Astrocyte (in vitro differentiated cells and primary cell): Measurements from ENCODE around the gene THOP1. TPM values are rescaled to one million over a fixed set of nuclear protein-coding genes. Genes with fewer than 3 reads are reported as not detected.

Experiments used
- DNase-seq: peaks from one replicate; pipeline ENCODE4 v3.0.0-alpha.2; 2010; ENCODE audit warnings: low read depth
- FAIRE-seq: peaks from 2 replicates; lab custom pipeline; 2011; peaks lifted over from hg19 to GRCh38; lab: Jason Lieb, UNC
- H2AFZ ChIP-seq: 2 replicates; pipeline ENCODE4 v1.6.0; 2012; ENCODE audit warnings: low read depth, low read length, inconsistent platforms
- H3K27ac ChIP-seq: 2 replicates; pipeline ENCODE4 v1.5.1; 2011; ENCODE audit warnings: low read depth, low read length, inconsistent platforms
- H3K27me3 ChIP-seq: 2 replicates; pipeline ENCODE4 v1.6.0; 2011; ENCODE audit warnings: low read length, inconsistent platforms; ENCODE audit not compliant: insufficient read depth
- H3K36me3 ChIP-seq: 2 replicates; pipeline ENCODE4 v1.5.1; 2011; ENCODE audit warnings: low read length, inconsistent platforms; ENCODE audit not compliant: insufficient read depth
- H3K4me1 ChIP-seq: 2 replicates; pipeline ENCODE4 v1.5.1; 2011; ENCODE audit warnings: low read length, inconsistent platforms; ENCODE audit not compliant: insufficient read depth
- H3K4me2 ChIP-seq: 2 replicates; pipeline ENCODE4 v1.6.0; 2012; ENCODE audit warnings: low read length, inconsistent platforms
- H3K4me3 ChIP-seq: 2 replicates; pipeline ENCODE4 v1.5.1; 2011; ENCODE audit warnings: low read depth, mild to moderate bottlenecking, low read length, inconsistent platforms; ENCODE audit not compliant: insufficient read depth
- H3K79me2 ChIP-seq: 2 replicates; pipeline ENCODE4 v1.6.0; 2012; ENCODE audit warnings: mild to moderate bottlenecking, low read length, inconsistent platforms; ENCODE audit not compliant: insufficient read depth
- H3K9ac ChIP-seq: 2 replicates; pipeline ENCODE4 v1.6.0; 2012; ENCODE audit warnings: mild to moderate bottlenecking, low read length, inconsistent platforms
- H3K9me3 ChIP-seq: 2 replicates; pipeline ENCODE4 v1.5.1; 2012; ENCODE audit warnings: low read depth, mild to moderate bottlenecking, low read length, inconsistent platforms; ENCODE audit not compliant: insufficient read depth
- H4K20me1 ChIP-seq: 2 replicates; pipeline ENCODE4 v1.6.0; 2012; ENCODE audit warnings: low read length, inconsistent platforms; ENCODE audit not compliant: insufficient read depth
- H3K27ac Mint-ChIP-seq: one replicate; pipeline ENCODE4 v1.8.0; 2021; ENCODE audit warnings: mild to moderate bottlenecking, mixed read lengths; ENCODE audit not compliant: unreplicated experiment
- H3K27me3 Mint-ChIP-seq: one replicate; pipeline ENCODE4 v1.8.0; 2021; ENCODE audit warnings: low read depth, mixed read lengths; ENCODE audit not compliant: unreplicated experiment
- H3K36me3 Mint-ChIP-seq: one replicate; pipeline ENCODE4 v1.8.0; 2021; ENCODE audit warnings: low read depth, mixed read lengths; ENCODE audit not compliant: unreplicated experiment
- H3K4me1 Mint-ChIP-seq: one replicate; pipeline ENCODE4 v1.8.0; 2021; ENCODE audit warnings: low read depth, mixed read lengths; ENCODE audit not compliant: unreplicated experiment
- H3K4me3 Mint-ChIP-seq: one replicate; pipeline ENCODE4 v1.8.0; 2021; ENCODE audit warnings: mild to moderate bottlenecking, moderate library complexity, mixed read lengths; ENCODE audit not compliant: unreplicated experiment
- H3K9me3 Mint-ChIP-seq: one replicate; pipeline ENCODE4 v1.8.0; 2021; ENCODE audit warnings: mild to moderate bottlenecking, mixed read lengths; ENCODE audit not compliant: unreplicated experiment
- EZH2 ChIP-seq: IDR thresholded peaks from 2 replicates; pipeline ENCODE4 v1.6.1; 2012; ENCODE audit warnings: mild to moderate bottlenecking, low read length, inconsistent platforms; ENCODE audit not compliant: insufficient read depth
- total RNA-seq: library from RNA; stranded (reverse); gene quantifications from 2 replicates; pipeline ENCODE4 v1.2.1, GENCODE V29; 2021
- TF ChIP-seq, protein P1 (sequence below): IDR thresholded peaks from 2 replicates; pipeline ENCODE4 v1.5.1; 2011; ENCODE audit warnings: low read depth, mild to moderate bottlenecking, inconsistent platforms, low read length, moderate library complexity; ENCODE audit not compliant: insufficient read depth

The THOP1 gene
- total RNA-seq, 1 donor from 2014 or later = 73.4 TPM

- peaks cover 19% of the 10 kb centered on the region for H3K4me1 Mint-ChIP-seq
- Histone ChIP-seq H3K27ac (no peak overlapping the region), H3K4me1 (peaks cover 6% of the 10 kb centered on the region), H3K36me3 (peaks cover 3% of the 10 kb centered on the region), H3K9me3 (no peaks in the 10 kb centered on the region), H3K27me3 (no peaks in the 10 kb centered on the region), H2AFZ (no peak overlapping the region), H4K20me1 (peaks cover 86% of the 10 kb centered on the region), H3K4me2 (no peak overlapping the region), H3K4me3 (no peak overlapping the region), H3K79me2 (peaks cover 92% of the 10 kb centered on the region), H3K9ac (no peak overlapping the region)
- H3K27me3 Mint-ChIP-seq = no peaks in the 10 kb centered on the region
- H3K9me3 Mint-ChIP-seq = no peaks in the 10 kb centered on the region
- H3K4me3 Mint-ChIP-seq = peak overlapping the region; percentile 66
- TF ChIP-seq, protein P1, sequence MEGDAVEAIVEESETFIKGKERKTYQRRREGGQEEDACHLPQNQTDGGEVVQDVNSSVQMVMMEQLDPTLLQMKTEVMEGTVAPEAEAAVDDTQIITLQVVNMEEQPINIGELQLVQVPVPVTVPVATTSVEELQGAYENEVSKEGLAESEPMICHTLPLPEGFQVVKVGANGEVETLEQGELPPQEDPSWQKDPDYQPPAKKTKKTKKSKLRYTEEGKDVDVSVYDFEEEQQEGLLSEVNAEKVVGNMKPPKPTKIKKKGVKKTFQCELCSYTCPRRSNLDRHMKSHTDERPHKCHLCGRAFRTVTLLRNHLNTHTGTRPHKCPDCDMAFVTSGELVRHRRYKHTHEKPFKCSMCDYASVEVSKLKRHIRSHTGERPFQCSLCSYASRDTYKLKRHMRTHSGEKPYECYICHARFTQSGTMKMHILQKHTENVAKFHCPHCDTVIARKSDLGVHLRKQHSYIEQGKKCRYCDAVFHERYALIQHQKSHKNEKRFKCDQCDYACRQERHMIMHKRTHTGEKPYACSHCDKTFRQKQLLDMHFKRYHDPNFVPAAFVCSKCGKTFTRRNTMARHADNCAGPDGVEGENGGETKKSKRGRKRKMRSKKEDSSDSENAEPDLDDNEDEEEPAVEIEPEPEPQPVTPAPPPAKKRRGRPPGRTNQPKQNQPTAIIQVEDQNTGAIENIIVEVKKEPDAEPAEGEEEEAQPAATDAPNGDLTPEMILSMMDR = no peak
- TF ChIP-seq EZH2 = no peak
- H3K27ac Mint-ChIP-seq = peak overlapping the region; percentile 66
- H3K36me3 Mint-ChIP-seq = peaks cover 7% of the 10 kb centered on the region
- DNase-seq = no peak
- FAIRE-seq = no peak
Measured at GRCh38 chr19:2774083-2774679, 11.1 kb upstream of the THOP1 start.

GRCh38 chr19:2774953-2775555 is 10.2 kb upstream of the THOP1 start:
- no peaks in the 10 kb centered on the region for H3K27me3 Mint-ChIP-seq
- Histone ChIP-seq H3K79me2 (peaks cover 93% of the 10 kb centered on the region), H4K20me1 (peaks cover 89% of the 10 kb centered on the region), H3K9me3 (no peaks in the 10 kb centered on the region), H2AFZ (no peak overlapping the region), H3K4me1 (peaks cover 6% of the 10 kb centered on the region), H3K4me3 (no peak overlapping the region), H3K27ac (no peak overlapping the region), H3K36me3 (peaks cover 3% of the 10 kb centered on the region), H3K9ac (no peak overlapping the region), H3K4me2 (peak overlapping the region; percentile 57), H3K27me3 (no peaks in the 10 kb centered on the region)
- H3K4me1 Mint-ChIP-seq = peaks cover 19% of the 10 kb centered on the region
- no peaks in the 10 kb centered on the region for H3K9me3 Mint-ChIP-seq
- DNase-seq (no peak), FAIRE-seq (no peak)
- H3K27ac Mint-ChIP-seq = peak overlapping the region; percentile 5
- no peak for TF ChIP-seq EZH2
- TF ChIP-seq, protein P1 = no peak
- peak overlapping the region; percentile 54 for H3K4me3 Mint-ChIP-seq
- H3K36me3 Mint-ChIP-seq = peaks cover 7% of the 10 kb centered on the region
